Stimulated activated naive CD4-positive, alpha-beta T cell treated with Interleukin-2 at 50 U/mL for 16 hours (primary cell): ENCODE measurements around the gene LYL1.

ENCODE experiments used
- DNase-seq: peaks from one replicate; lab custom pipeline; 2025; lab: John Stamatoyannopoulos, UW

Gene LYL1

GRCh38 chr19:13092606-13093235, 9.9 kb downstream of the LYL1 start:
- DNase-seq, result no peak

- no peak for DNase-seq
Measured at GRCh38 chr19:13092158-13092543, 10.5 kb downstream of the LYL1 start.

- no peak for DNase-seq
Measured at GRCh38 chr19:13091400-13092157, 11.1 kb downstream of the LYL1 start.

DNA sequence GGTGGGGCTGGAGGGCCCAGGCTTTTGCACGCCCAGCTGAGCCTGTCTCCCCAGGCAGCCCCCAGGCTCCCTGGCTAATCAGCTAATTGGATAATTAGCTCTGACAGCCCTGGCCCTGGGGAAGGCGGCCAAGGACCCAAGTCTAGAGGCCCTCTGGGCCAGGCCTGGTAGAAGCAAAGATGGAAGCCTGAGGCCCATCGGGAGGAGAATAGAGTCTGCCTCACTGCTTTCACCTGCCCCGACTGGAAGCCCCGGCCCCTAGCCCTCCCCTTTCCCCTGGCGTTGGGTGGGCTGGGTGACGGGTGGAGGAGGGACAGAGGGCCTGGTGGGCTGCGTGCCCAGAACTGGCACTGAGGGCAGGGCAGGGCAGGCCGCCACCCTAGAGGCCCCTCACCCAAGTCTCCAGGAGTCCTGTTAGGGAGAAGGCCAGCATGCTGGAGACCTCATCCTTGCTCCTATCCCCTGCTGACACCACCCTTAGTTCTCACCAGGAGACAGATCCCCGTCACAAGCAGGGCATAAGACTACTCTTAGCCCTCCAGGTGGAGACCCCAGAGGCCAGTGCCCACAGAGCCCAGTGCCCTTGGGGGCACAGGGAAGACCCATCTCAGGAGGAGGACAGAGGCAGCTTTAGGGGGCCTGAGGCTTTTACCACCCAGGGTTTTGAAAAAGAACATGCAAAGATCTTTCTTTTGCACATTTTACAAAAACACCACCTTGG, 12.0 kb downstream of the LYL1 start:
- no peak for DNase-seq

- no peak for DNase-seq
Measured at GRCh38 chr19:13089857-13090507, 12.7 kb downstream of the LYL1 start.

DNA sequence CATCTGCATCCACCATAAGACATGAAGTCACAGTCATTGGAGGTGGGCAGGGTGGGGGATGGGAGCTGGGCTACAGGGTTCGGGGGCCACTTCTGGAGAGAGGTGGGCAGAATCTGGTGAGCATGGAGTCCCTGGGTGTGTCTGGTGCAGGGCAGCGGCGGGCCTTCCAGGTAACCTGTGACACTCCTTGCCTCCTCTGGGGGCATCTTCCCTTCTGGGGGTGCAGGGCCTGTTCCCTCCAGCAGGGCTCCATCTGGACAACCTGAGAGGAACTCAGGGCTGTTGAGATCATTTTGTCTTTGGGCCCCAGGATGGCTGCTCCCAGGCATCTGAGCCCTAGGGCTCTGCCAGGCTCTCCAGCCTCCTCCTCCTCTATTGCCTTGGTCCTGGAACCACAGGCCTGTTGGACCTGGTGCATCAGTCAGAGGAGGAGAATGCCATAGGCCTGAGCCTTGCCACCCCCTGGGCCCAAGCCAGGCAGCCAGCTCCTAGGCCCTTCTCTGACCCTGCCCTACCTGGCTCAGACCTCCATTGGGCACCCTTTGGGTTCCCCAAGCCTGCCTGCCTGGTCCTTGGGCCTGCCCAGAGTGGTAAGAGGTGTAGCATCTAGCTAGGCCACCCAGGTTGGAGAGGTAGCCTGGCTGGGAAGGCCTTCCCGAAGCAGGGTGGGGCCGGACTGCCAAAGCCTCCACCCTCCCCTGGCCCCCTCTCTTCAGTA, 13.4 kb downstream of the LYL1 start:
- no peak for DNase-seq

- DNase-seq, result no peak
Measured at GRCh38 chr19:13087795-13088537, 14.7 kb downstream of the LYL1 start.

DNA sequence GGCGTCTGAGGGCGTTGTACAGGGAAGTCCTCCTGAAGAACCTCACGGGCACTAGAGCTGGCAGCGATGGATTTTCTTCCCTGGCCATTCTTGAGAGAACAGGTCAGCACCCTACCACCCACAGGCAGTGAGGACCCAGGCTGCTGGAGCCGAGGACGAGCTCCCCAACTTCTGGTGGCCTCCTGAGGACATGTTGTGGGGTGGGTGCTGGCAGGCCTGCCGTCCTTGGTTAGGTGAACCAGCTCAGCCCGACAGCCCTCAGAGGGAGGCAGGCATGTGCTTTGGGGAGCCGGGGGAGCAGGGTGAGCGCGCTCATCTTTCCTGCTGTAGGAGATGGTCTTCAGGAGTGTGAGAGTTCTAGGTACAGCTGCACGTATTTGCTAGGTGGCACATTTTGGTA, 15.4 kb downstream of the LYL1 start:
- no peak for DNase-seq

DNA sequence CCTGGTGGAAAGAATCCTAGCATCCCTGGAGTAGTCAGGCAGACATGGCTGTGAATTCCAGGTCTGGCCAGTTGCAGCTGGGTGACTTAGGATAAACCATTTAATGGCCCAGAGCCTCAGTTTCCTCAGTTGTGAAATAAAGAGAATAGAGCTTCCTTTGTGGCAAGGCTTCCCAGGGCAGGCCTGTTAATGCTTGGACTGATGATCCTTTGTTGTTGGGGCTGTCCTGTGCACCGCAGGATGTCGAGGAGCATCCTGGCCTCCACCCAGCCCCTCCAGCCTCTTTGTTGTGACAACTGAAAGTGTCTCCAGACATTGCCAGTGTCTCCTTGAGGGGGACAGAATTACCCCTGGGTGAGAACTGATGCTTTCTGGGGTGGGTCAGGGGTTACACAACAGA, 16.3 kb downstream of the LYL1 start:
- no peak for DNase-seq

GRCh38 chr19:13085666-13086065, 17.0 kb downstream of the LYL1 start:
- no peak for DNase-seq

DNA sequence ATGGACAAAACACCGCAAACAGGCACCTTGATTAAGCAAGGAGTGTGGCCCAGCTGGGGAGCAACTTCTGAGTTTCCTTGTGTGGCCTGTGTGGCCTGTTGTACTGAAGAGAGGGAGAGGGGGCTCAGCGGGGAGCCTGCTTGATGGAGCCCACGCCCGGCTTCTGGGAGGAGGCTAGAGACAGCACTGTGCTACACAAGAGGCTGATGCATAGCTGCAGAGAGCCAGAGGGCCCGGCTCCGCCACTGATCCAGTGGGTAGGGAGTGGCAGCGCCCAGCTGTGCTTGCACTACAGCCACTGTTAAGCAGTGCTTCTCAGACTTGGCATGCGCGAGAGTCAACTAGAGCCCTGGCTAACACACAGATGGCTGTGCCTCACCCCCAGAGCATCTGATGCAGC, 19.0 kb downstream of the LYL1 start:
- no peak for DNase-seq

GRCh38 chr19:13083008-13083404, 19.7 kb downstream of the LYL1 start:
- no peak for DNase-seq

GRCh38 chr19:13082192-13083007, 20.3 kb downstream of the LYL1 start:
- DNase-seq, result no peak

DNA sequence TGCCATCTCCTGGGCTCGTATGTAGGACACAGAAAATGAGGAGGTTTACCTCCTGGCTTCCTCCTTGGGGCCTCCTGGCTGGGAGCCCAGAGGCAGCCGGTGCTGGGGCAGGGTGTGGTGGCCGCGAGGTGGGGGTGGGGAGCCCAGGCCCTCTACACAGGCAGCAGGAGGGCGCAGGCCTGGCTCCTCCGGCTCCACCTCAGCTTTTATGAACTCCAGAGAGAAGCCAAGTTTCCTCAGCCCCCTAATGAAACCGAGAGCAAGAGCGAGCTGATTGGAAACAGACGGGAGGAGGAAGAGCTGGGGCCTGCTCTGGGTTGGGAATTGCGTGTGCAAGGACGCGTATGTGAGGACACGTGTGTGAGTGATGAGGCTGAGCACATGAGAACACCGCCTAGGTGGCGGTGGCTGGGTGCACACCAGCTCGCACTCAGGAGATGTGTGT, 23.1 kb downstream of the LYL1 start:
- DNase-seq, result no peak

DNA sequence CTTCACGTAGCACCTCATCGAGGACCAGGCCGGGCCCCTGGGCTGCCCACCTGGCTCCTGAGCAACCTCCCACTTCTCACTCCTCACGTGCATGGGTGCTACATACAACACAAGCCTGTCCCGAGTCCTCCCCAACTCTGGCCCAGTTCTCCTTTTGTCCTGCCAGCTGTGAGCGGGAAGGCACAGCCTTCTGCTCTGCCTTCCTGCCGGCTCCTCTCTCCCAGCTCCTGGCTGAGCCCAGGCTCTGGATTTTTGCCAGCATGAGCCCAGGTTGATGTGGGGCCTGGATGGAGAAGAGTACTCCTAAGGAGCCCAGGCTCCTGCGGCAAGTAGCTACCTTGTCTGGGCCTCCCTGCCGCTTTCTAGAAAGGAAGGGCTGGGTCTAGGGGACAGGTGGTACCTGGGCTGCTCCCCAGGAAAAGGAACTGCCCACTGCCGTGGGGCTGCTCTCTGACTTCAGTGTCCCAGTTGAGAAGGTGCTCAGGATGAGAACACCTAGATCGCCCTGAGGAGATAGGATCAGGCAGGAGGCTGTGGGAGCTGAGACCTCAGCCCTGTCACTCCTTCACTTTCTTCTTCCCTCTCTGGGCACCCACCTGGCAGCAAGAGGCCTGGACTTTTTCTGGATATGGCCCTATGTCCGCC, 23.6 kb downstream of the LYL1 start:
- no peak for DNase-seq

DNA sequence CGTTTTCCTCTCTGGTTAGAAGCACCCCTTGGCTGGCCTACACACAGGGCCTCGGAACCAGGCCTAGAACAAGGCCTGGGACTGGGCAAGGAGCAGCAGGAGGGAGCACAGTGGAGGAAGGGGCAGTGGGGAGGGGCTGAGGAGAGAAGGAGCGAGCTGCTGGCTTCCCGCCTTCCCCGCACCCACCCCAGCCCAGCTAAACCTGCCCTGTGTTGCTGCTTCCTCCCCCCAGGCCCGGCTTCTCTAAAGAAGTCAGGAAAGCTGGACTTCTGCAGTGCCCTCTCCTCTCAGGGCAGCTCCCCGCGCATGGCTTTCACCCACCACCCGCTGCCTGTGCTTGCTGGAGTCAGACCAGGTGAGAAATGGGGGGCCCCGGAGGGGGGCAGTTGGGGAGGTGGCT, 24.3 kb downstream of the LYL1 start:
- DNase-seq, result no peak

- DNase-seq, result no peak
Measured at GRCh38 chr19:13077240-13077639, 25.4 kb downstream of the LYL1 start.

GRCh38 chr19:13076787-13077186, 25.9 kb downstream of the LYL1 start:
- no peak for DNase-seq

DNA sequence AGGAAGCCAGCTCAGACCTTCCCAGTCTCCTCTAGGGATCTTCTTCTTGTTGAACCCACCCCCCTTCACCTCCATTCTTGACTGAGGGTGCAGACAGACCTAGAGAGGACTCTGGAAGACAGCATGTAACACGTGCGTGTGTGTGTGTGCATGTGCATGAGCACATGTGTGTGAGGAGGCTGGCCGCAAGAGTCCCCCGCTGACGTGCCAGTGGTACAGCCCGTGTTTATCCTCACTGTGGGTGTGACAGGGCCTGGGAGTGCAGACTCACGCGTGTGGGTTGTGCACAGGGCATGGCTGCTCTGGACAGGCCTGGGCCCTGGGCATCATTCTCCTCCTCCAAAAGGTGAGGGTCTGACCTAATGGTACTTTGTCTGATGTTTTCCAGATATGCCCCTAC, 26.3 kb downstream of the LYL1 start:
- DNase-seq, result no peak

GRCh38 chr19:13074378-13074777, 28.3 kb downstream of the LYL1 start:
- no peak for DNase-seq
